ENCODE data around the gene DDX50. TPM values are rescaled to one million over a fixed set of nuclear protein-coding genes. Genes with fewer than 3 reads are reported as not detected.
"Not testable (repeated sequence)": the region's sequence is repeated elsewhere in the genome, so short reads cannot be mapped to it uniquely, and the experiment has no call there.

The DDX50 gene
- total RNA-seq, 1 donor from 2014 or later: 31.6 TPM

- Mint-ChIP-seq H3K4me1 (ENCODE audit: low read depth, unreplicated experiment) (peaks cover 4% of the 10 kb centered on the region), H3K27ac (ENCODE audit: unreplicated experiment) (no peak overlapping the region), H3K36me3 (ENCODE audit: unreplicated experiment) (no peaks in the 10 kb centered on the region), H3K9me3 (ENCODE audit: unreplicated experiment) (no peaks in the 10 kb centered on the region), H3K27me3 (ENCODE audit: unreplicated experiment) (peaks cover 4% of the 10 kb centered on the region), H3K4me3 (ENCODE audit: unreplicated experiment) (no peak overlapping the region)
- no peak for DNase-seq
- TF ChIP-seq CTCF (IDR thresholded peaks at IDR 0.05; ENCODE audit: partially characterized antibody, unreplicated experiment): no peak
Measured at GRCh38 chr10:68959695-68960527, 58.8 kb downstream of the DDX50 start.

DNA sequence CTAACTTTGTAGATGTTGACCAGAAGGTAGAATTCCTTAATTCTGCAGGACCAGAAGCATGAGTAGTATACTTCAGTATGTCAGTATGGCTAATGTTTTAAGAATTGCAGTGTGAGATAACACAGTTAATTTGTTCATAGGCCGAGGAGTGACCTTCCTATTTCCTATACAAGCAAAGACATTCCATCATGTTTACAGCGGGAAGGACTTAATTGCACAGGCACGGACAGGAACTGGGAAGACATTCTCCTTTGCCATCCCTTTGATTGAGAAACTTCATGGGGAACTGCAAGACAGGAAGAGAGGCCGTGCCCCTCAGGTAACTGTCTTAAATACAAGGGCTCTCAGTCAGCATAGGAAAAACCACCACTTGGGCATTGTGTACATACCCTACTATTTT is 62.0 kb downstream of the DDX50 start:
- Mint-ChIP-seq H3K27me3 (ENCODE audit: unreplicated experiment) (no peaks in the 10 kb centered on the region), H3K36me3 (ENCODE audit: unreplicated experiment) (no peaks in the 10 kb centered on the region), H3K4me1 (ENCODE audit: low read depth, unreplicated experiment) (no peaks in the 10 kb centered on the region), H3K4me3 (ENCODE audit: unreplicated experiment) (no peak overlapping the region), H3K27ac (ENCODE audit: unreplicated experiment) (no peak overlapping the region), H3K9me3 (ENCODE audit: unreplicated experiment) (no peaks in the 10 kb centered on the region)
- TF ChIP-seq CTCF (IDR thresholded peaks at IDR 0.05; ENCODE audit: partially characterized antibody, unreplicated experiment): no peak
- no peak for DNase-seq

DNA sequence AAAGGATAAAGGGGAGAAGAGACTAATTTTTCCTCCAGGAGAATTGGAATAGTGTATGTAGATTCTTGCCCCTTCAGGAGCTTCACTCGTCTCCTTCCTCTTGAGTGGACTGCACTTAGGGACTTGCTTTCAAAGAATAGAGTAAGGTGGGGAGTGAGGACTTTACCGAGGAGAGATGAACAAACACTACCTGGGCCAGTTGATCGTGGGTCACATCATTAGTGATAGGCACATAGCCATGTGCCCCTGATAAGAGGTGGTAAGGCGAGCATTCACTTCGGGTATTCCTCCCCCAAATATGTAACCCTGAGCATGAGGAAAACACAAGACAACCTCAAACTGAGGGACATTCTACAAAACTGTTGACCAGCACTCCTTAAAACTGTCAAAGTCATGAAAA is 72.9 kb downstream of the DDX50 start:
- no peak for TF ChIP-seq CTCF (IDR thresholded peaks at IDR 0.05; ENCODE audit: partially characterized antibody, unreplicated experiment)
- Mint-ChIP-seq H3K4me1 (ENCODE audit: low read depth, unreplicated experiment) (no peaks in the 10 kb centered on the region), H3K36me3 (ENCODE audit: unreplicated experiment) (no peaks in the 10 kb centered on the region), H3K9me3 (ENCODE audit: unreplicated experiment) (peaks cover 1% of the 10 kb centered on the region), H3K27me3 (ENCODE audit: unreplicated experiment) (no peaks in the 10 kb centered on the region), H3K4me3 (ENCODE audit: unreplicated experiment) (no peak overlapping the region), H3K27ac (ENCODE audit: unreplicated experiment) (no peak overlapping the region)
- DNase-seq: no peak

DNA sequence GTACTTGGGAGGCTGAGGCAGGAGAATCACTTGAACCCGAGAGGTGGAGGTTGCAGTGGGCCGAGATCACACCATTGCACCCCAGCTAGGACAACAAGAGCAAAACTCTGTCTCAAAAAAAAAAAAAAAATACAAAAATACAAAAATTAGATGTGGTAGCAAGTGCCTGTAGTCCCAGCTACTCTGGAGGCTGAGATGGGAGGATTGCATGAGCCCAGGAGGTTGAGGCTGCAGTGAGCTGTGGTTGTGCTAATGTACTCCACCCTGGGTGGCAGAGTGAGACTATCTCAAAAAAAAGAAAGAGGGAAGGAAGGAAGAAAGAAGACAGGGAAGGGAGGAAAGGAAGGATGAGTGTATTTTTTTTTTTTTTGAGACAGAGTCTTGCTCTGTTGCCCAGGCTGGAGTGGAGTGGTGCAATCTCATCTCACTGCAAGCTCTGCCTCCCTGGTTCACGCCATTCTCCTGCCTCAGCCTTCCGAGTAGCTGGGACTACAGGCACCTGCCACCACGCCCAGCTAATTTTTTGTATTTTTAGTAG is 74.9 kb downstream of the DDX50 start:
- H3K27me3 Mint-ChIP-seq (ENCODE audit: unreplicated experiment); H3K9me3 Mint-ChIP-seq (ENCODE audit: unreplicated experiment); DNase-seq; H3K27ac Mint-ChIP-seq (ENCODE audit: unreplicated experiment); H3K4me3 Mint-ChIP-seq (ENCODE audit: unreplicated experiment); H3K4me1 Mint-ChIP-seq (ENCODE audit: low read depth, unreplicated experiment); H3K36me3 Mint-ChIP-seq (ENCODE audit: unreplicated experiment): not testable (repeated sequence)

- H3K27ac Mint-ChIP-seq (ENCODE audit: unreplicated experiment); H3K27me3 Mint-ChIP-seq (ENCODE audit: unreplicated experiment); H3K36me3 Mint-ChIP-seq (ENCODE audit: unreplicated experiment); H3K4me1 Mint-ChIP-seq (ENCODE audit: low read depth, unreplicated experiment); H3K9me3 Mint-ChIP-seq (ENCODE audit: unreplicated experiment); DNase-seq; H3K4me3 Mint-ChIP-seq (ENCODE audit: unreplicated experiment): not testable (repeated sequence)
Measured at GRCh38 chr10:68979738-68980137, 78.6 kb downstream of the DDX50 start.

DNA sequence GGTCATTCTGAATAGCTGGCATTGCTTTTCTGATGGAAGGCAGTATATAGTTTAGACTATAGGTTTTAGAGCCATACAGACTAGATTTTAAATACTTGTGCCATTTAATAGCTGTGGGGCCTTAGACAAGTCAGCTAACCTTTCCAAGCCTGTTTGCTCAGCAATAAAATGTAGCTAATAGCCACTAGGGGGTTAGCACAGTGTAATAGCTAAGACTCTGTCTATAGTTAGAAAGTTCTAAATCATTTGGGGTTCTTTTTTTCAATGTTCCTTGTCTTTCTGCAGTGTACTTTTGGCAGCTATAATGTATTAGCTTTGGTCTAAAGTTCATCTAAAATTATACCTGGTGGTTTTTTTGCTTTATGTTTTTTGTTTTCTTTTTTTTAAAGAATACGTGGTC is 80.0 kb downstream of the DDX50 start:
- Mint-ChIP-seq H3K9me3 (ENCODE audit: unreplicated experiment) (no peaks in the 10 kb centered on the region), H3K27ac (ENCODE audit: unreplicated experiment) (no peak overlapping the region), H3K27me3 (ENCODE audit: unreplicated experiment) (no peaks in the 10 kb centered on the region), H3K4me3 (ENCODE audit: unreplicated experiment) (no peak overlapping the region), H3K4me1 (ENCODE audit: low read depth, unreplicated experiment) (no peaks in the 10 kb centered on the region), H3K36me3 (ENCODE audit: unreplicated experiment) (no peaks in the 10 kb centered on the region)
- DNase-seq: no peak
- no peak for TF ChIP-seq CTCF (IDR thresholded peaks at IDR 0.05; ENCODE audit: partially characterized antibody, unreplicated experiment)

All from glutamatergic neuron (in vitro differentiated cells).